PC-3 (cell line): ENCODE measurements around the gene ARL6IP1. TPM values are rescaled to one million over a fixed set of nuclear protein-coding genes. Genes with fewer than 3 reads are reported as not detected.

Source experiments
- ATAC-seq: fragments of 200-7000 bp; cut with Tn5 transposase; 2 replicates; pipeline ENCODE4 v1.9.1; 2020; ENCODE audit warnings: mild to moderate bottlenecking, moderate library complexity
- Bru-seq: library from RNA; stranded (reverse); fragments of 400-500 nt; gene quantifications from one replicate; lab custom pipeline; 2021; lab: Mats Ljungman, UMichigan
- BruChase-seq, 2 experiments: library from RNA; stranded (reverse); fragments of 400-500 nt; gene quantifications; one replicate each; lab custom pipeline; 2021; lab: Mats Ljungman, UMichigan
- BruUV-seq: library from RNA; stranded (reverse); fragments of 400-500 nt; replicated peaks from 2 replicates; lab custom pipeline; 2021; lab: Mats Ljungman, UMichigan
- CTCF ChIA-PET: fragments of 300-600 bp; sonication (Branson Sonifier 250); formaldehyde crosslinking; loops from one replicate; lab custom pipeline; 2022; ENCODE audit warnings: antibody characterized with exemption; lab: Charles Lee
- POLR2A ChIA-PET: fragments of 300-600 bp; sonication (Branson Sonifier 250); formaldehyde crosslinking; loops from one replicate; lab custom pipeline; 2022; ENCODE audit warnings: antibody characterized with exemption; ENCODE audit not compliant: unreplicated experiment; lab: Charles Lee
- DNase-seq: peaks from one replicate; pipeline ENCODE4 v3.0.0-alpha.2; 2015
- H2AFZ ChIP-seq: fragments of 300-600 bp; sonication (generic); 2 replicates; pipeline ENCODE4 v1.6.0; 2016; ENCODE audit warnings: antibody characterized with exemption, low read length
- H3F3A ChIP-seq: fragments of 300-600 bp; sonication (generic); one replicate; pipeline ENCODE4 v1.6.0; 2017; ENCODE audit warnings: antibody characterized with exemption, low read length, control low read depth, mild to moderate bottlenecking; ENCODE audit not compliant: unreplicated experiment
- H3K27ac ChIP-seq: fragments of 300-600 bp; sonication (generic); 2 replicates; pipeline ENCODE4 v1.5.1; 2016; ENCODE audit warnings: mild to moderate bottlenecking, low read length
- H3K27me3 ChIP-seq: fragments of 300-600 bp; sonication (generic); 2 replicates; pipeline ENCODE4 v1.6.1; 2016; ENCODE audit warnings: low read length, mixed read lengths
- H3K36me3 ChIP-seq: fragments of 300-600 bp; sonication (generic); 2 replicates; pipeline ENCODE4 v1.6.1; 2016; ENCODE audit warnings: low read depth, mixed run types, low read length, mixed read lengths
- H3K4me1 ChIP-seq: fragments of 300-600 bp; sonication (generic); 2 replicates; pipeline ENCODE4 v1.5.1; 2016; ENCODE audit warnings: low read length; ENCODE audit not compliant: insufficient read depth
- H3K4me2 ChIP-seq: fragments of 300-600 bp; sonication (generic); 2 replicates; pipeline ENCODE4 v1.6.0; 2016; ENCODE audit warnings: low read length
- H3K4me3 ChIP-seq: fragments of 300-600 bp; sonication (generic); 2 replicates; pipeline ENCODE4 v1.5.1; 2016; ENCODE audit warnings: mild to moderate bottlenecking, low read length, mixed read lengths
- H3K79me2 ChIP-seq: fragments of 300-600 bp; sonication (generic); 2 replicates; pipeline ENCODE4 v1.6.1; 2017; ENCODE audit warnings: low read length, mixed read lengths
- H3K9ac ChIP-seq: fragments of 300-600 bp; sonication (generic); 2 replicates; pipeline ENCODE4 v1.6.0; 2016; ENCODE audit warnings: mild to moderate bottlenecking, low read length
- H3K9me2 ChIP-seq: fragments of 300-600 bp; sonication (generic); replicated peaks from 2 replicates; pipeline ENCODE4 v1.6.1; 2016; ENCODE audit warnings: mixed run types, low read length, mixed read lengths
- H3K9me3 ChIP-seq: fragments of 300-600 bp; sonication (generic); 2 replicates; pipeline ENCODE4 v1.6.1; 2016; ENCODE audit warnings: low read length, mixed read lengths
- H4K20me1 ChIP-seq: fragments of 300-600 bp; sonication (generic); 2 replicates; pipeline ENCODE4 v1.6.1; 2016; ENCODE audit warnings: low read length, mixed read lengths
- CTCF ChIP-seq: fragments of 300-600 bp; sonication (generic); conservative IDR thresholded peaks from 2 replicates; pipeline ENCODE4 v1.5.1; 2017; ENCODE audit warnings: antibody characterized with exemption, low read depth, mild to moderate bottlenecking, low read length
- EZH2 ChIP-seq: fragments of 300-600 bp; sonication (generic); IDR thresholded peaks from one replicate; pipeline ENCODE4 v1.6.1; 2017; ENCODE audit warnings: antibody characterized with exemption, mild to moderate bottlenecking, low read length; ENCODE audit not compliant: unreplicated experiment
- EZH2phosphoT487 ChIP-seq: fragments of 300-600 bp; sonication (generic); IDR thresholded peaks from 2 replicates; pipeline ENCODE4 v1.6.1; 2018; ENCODE audit warnings: mild to moderate bottlenecking, antibody characterized with exemption, low read length, borderline replicate concordance
- intact Hi-C: fragments of 100-400 bp; cut with micrococcal nuclease; formaldehyde crosslinking; loops from 2 replicates; pipeline ENCODE4 v1.9.0; 2023
- long read RNA-seq: library from polyadenylated mRNA; unstranded; transcript quantifications from one replicate; pipeline ENCODE4 v2.0.0, GENCODE V29; 2021; ENCODE audit not compliant: unreplicated experiment
- total RNA-seq: library from RNA; depleted of rRNA; stranded (reverse); fragments of >200 nt; gene quantifications from 2 replicates; pipeline ENCODE4 v1.2.3, GENCODE V29; 2014; rRNA removed

Gene ARL6IP1
- 118 and 150 TPM in 2 replicates for total RNA-seq
- percentile 95 among the genes with signal in this experiment for Bru-seq, nascent RNA
- BruChase-seq, experiment 1, labeled RNA remaining after a 6-hour chase: percentile 100 among the genes with signal in this experiment
- percentile 99 among the genes with signal in this experiment for BruChase-seq, experiment 2, labeled RNA remaining after a 2-hour chase
- long read RNA-seq, transcript ARL6IP1-201 (6 exons, 2,409 nt): major isoform, 335 of 397 reads
- long read RNA-seq, partial matches to known transcripts: 50 of 397 reads
- long read RNA-seq, other reads (novel, unspliced or antisense): 8 of 397 reads

- peaks cover 23% of the 10 kb centered on the region for H3K36me3 ChIP-seq
- BruUV-seq: TSS peak; percentile 43
- intact Hi-C loops: loop anchor here (5.0 to 10.0 kb wide), 2 partner anchors 163 to 266 kb away; partner anchors contain the start of gene COQ7
- no peaks in the 10 kb centered on the region for H3K9me2 ChIP-seq
- CTCF ChIA-PET: interaction anchor here (0.5 to 1.4 kb wide), 3 partner anchors 11 to 290 kb away, joined by 3 to 7 read pairs (median 5); partner anchors contain the start of gene RPS15A
- POLR2A ChIA-PET: interaction anchor here (0.6 to 2.3 kb wide), 7 partner anchors 9 to 723 kb away, joined by 3 to 11 read pairs (median 3); partner anchors contain the start of genes CCP110, RPS15A and SMG1
- H3K9me3 ChIP-seq: no peaks in the 10 kb centered on the region
- no peaks in the 10 kb centered on the region for H3K27me3 ChIP-seq
- H3K4me3 ChIP-seq: peak within 1 kb of the TSS; percentile 100
- H2AFZ ChIP-seq: peak within 1 kb of the TSS; percentile 87
- peaks cover 56% of the 10 kb centered on the region for H3K79me2 ChIP-seq
- peaks cover 33% of the 10 kb centered on the region for H3K4me1 ChIP-seq
- TF ChIP-seq CTCF (peak; percentile 80), EZH2phosphoT487 (no peak)
- no peaks in the 10 kb centered on the region for H3F3A ChIP-seq
- peak within 1 kb of the TSS; percentile 91 for H3K27ac ChIP-seq
- peaks cover 40% of the 10 kb centered on the region for H4K20me1 ChIP-seq
- peak; percentile 94 for ATAC-seq
- peak; percentile 98 for DNase-seq
- peak within 1 kb of the TSS; percentile 95 for H3K9ac ChIP-seq
- peak within 1 kb of the TSS; percentile 99 for H3K4me2 ChIP-seq
Observed at GRCh38 chr16:18801145-18801972, at the start of gene ARL6IP1. ARL6IP1 (minus strand) TSS chr16:18801549; CDS start chr16:18801466, 83 bp downstream.

GRCh38 chr16:18846416-18846815, 45.1 kb upstream of the ARL6IP1 start:
- TF ChIP-seq CTCF: no peak
- TF ChIP-seq EZH2: no peak
- Histone ChIP-seq H2AFZ (no peak overlapping the region), H3K79me2 (no peaks in the 10 kb centered on the region), H3K27ac (no peak overlapping the region), H4K20me1 (no peaks in the 10 kb centered on the region), H3F3A (no peaks in the 10 kb centered on the region), H3K36me3 (peaks cover 66% of the 10 kb centered on the region), H3K9me3 (no peaks in the 10 kb centered on the region), H3K9ac (no peak overlapping the region), H3K9me2 (no peaks in the 10 kb centered on the region), H3K27me3 (no peaks in the 10 kb centered on the region), H3K4me2 (no peak overlapping the region), H3K4me1 (no peaks in the 10 kb centered on the region), H3K4me3 (no peak overlapping the region)
- no TSS peak for BruUV-seq
- CTCF ChIA-PET: no interaction called here
- no peak for ATAC-seq
- no peak for DNase-seq
- POLR2A ChIA-PET: no interaction called here
- intact Hi-C loops: loop anchor here (10.0 kb wide), 1 partner anchor 62 kb away; no protein-coding TSS in a partner anchor
